Measurements from ENCODE around the gene SH3PXD2A.

SH3PXD2A gene

DNA sequence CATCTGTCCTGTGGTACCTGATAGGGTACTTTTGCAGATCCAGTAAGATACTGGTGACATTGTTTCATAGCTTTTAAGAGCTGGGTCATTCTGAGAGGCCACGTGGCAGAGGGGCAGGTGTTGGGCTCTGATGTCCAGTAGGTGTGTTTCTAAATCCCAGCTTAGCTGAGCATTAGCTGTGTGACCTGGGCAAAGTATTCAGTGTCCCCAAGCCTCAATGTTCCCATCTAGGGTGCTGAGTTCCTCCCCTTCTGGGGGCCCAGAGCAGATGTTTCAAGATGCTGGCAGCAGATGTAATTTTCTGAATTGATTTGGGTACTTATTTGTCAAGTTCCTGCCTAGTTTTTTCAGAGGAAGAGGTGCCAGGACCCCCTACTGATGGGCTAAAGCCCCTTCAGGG lies 309.0 kb downstream of the SH3PXD2A start:
- no peak for DNase-seq (ENCODE audit: low read depth in 2 of 2)

DNA sequence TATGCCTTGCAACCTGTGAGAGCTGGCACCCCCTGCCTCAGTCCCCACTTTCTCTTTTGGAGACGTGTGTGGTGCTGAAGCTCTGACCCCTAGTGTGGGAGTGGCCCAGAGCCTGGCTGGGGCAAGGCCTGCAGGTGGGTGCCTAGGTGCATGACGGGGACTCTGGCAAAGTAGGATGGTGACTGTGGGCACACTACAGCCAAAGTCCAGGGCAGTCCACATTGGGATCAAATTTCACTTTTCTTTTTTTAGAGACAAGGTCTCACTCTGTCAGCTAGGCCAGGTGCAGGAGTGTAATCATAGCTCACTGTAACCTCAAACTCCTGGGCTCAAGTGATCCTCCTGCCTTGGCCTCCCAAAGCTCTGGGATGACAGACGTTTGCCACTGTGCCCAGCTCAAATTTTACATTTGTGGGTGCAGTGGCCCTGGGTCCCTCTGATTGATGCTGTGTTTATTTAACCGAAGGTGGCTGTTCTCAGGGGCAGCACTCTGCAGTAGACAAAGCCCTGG lies 309.6 kb downstream of the SH3PXD2A start:
- no peak for DNase-seq (ENCODE audit: low read depth in 2 of 2)

DNA sequence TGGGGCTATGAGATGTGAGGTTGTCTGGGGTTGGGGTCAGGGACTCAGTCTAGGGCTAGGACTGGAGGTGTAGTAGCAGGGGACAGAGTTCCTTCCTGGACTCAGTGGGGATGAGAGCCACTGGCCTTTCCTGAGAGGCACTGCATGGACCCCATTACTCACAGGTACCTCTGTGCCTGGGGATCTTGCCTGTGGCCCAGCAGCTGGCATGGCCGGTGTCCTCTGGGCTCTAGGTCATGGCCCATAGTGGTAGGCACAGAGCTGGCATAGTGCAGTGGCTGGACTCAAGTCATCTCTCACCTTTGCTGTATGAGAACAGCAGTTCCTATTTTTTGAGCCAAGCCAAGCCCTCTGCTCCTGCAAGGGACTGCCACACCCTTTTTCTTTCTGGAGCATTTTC lies 310.0 kb downstream of the SH3PXD2A start:
- no peak for DNase-seq (ENCODE audit: low read depth in 2 of 2)

DNA sequence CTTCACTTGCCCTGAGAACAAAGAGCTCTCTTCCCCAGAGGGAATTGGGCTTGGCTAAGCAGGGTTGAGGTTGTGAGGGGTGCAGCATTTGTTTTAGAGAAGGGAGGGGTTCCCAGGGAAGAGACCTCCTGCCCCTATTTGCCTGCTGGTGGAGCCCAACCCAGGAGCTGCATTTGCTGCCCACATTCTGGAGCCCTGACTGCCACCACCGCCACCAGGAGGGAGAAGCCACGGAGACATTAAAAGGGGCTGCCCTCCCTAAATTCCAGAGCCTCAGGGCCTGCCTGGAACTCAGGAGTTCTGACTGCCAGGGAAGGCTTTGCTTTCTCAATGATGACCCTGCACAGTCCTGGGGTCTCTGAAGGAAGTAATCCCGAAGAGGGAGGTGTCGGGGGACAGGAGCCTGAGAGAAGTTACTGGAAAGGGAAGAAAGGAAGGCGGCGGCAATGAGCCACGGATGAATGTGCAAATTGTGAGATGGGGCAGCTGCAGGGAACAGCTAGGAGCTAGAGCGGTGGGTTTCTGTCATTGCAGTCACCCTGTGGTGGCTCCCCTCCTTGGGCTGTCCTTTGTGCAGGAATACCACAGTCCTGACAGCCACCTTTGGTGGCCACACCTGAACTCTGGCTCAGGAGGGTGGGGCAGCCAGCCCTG lies 310.6 kb downstream of the SH3PXD2A start:
- DNase-seq (ENCODE audit: low read depth in 2 of 2) = no peak

Data from stimulated activated CD8-positive, alpha-beta memory T cell treated with anti-CD3 and anti-CD28 coated beads, Interleukin-15, amount 100 ng/mL, for 4 hours (primary cell).